H9 (cell line): ENCODE measurements around the gene ZFYVE27. TPM values are rescaled to one million over a fixed set of nuclear protein-coding genes. Genes with fewer than 3 reads are reported as not detected.

Experiments
- DNase-seq: peaks from one replicate; pipeline ENCODE4 v3.0.0-alpha.2; 2017
- H2AFZ ChIP-seq: one replicate; pipeline ENCODE4 v1.6.1; 2013; ENCODE audit warnings: mild to moderate bottlenecking, low read length, control low read depth, moderate library complexity
- H2AK5ac ChIP-seq: 2 replicates; pipeline ENCODE4 v1.6.1; 2013; ENCODE audit warnings: low read length, control low read depth, mixed read lengths; ENCODE audit not compliant: insufficient read length
- H2BK120ac ChIP-seq: one replicate; pipeline ENCODE4 v1.6.1; 2013; ENCODE audit warnings: low read depth, mild to moderate bottlenecking, low read length, control low read depth, inconsistent platforms; ENCODE audit not compliant: poor library complexity, severe bottlenecking
- H2BK12ac ChIP-seq: 2 replicates; pipeline ENCODE4 v1.6.1; 2013; ENCODE audit warnings: low read length, control low read depth, mixed read lengths, low read depth; ENCODE audit not compliant: insufficient read length
- H2BK15ac ChIP-seq: 2 replicates; pipeline ENCODE4 v1.6.1; 2013; ENCODE audit warnings: low read depth, low read length, control low read depth
- H2BK20ac ChIP-seq: one replicate; pipeline ENCODE4 v1.6.1; 2013; ENCODE audit warnings: low read depth, mild to moderate bottlenecking, low read length, control low read depth, inconsistent platforms; ENCODE audit not compliant: poor library complexity, severe bottlenecking
- H2BK5ac ChIP-seq: 2 replicates; pipeline ENCODE4 v1.6.1; 2013; ENCODE audit warnings: low read length, control low read depth, mixed read lengths; ENCODE audit not compliant: insufficient read length
- H3K14ac ChIP-seq: 2 replicates; pipeline ENCODE4 v1.6.1; 2013; ENCODE audit warnings: low read length, control low read depth; ENCODE audit not compliant: insufficient read depth
- H3K18ac ChIP-seq: 2 replicates; pipeline ENCODE4 v1.6.1; 2013; ENCODE audit warnings: low read depth, mild to moderate bottlenecking, mixed read lengths, low read length, control low read depth; ENCODE audit not compliant: insufficient read length
- H3K23ac ChIP-seq: 2 replicates; pipeline ENCODE4 v1.6.1; 2013; ENCODE audit warnings: low read length, control low read depth, mixed read lengths, low read depth; ENCODE audit not compliant: insufficient read length
- H3K23me2 ChIP-seq: 2 replicates; pipeline ENCODE4 v1.6.1; 2013; ENCODE audit warnings: low read depth, mild to moderate bottlenecking, mixed read lengths, low read length, control low read depth; ENCODE audit not compliant: insufficient read length, poor library complexity, severe bottlenecking
- H3K27ac ChIP-seq: 2 replicates; pipeline ENCODE4 v1.5.1; 2013; ENCODE audit warnings: low read length, control low read depth, mixed read lengths, low read depth; ENCODE audit not compliant: insufficient read length
- H3K27me3 ChIP-seq: 2 replicates; pipeline ENCODE4 v1.6.1; 2013; ENCODE audit warnings: low read length, control low read depth, inconsistent platforms; ENCODE audit not compliant: insufficient read depth
- H3K4ac ChIP-seq: 2 replicates; pipeline ENCODE4 v1.6.1; 2013; ENCODE audit warnings: low read depth, mild to moderate bottlenecking, control low read depth, inconsistent platforms, low read length, moderate library complexity
- H3K4me1 ChIP-seq: 2 replicates; pipeline ENCODE4 v1.6.1; 2013; ENCODE audit warnings: low read length, control low read depth, inconsistent platforms; ENCODE audit not compliant: insufficient read depth
- H3K4me2 ChIP-seq: 2 replicates; pipeline ENCODE4 v1.6.1; 2013; ENCODE audit warnings: low read length, control low read depth, mixed read lengths; ENCODE audit not compliant: insufficient read length, insufficient read depth
- H3K56ac ChIP-seq: 2 replicates; pipeline ENCODE4 v1.6.1; 2013; ENCODE audit warnings: low read depth, mild to moderate bottlenecking, mixed read lengths, low read length, control low read depth; ENCODE audit not compliant: insufficient read length
- H3K79me1 ChIP-seq: 2 replicates; pipeline ENCODE4 v1.6.1; 2013; ENCODE audit warnings: low read depth, mild to moderate bottlenecking, moderate library complexity, low read length, control low read depth, inconsistent platforms; ENCODE audit not compliant: insufficient read depth, poor library complexity, severe bottlenecking
- H3K79me2 ChIP-seq: 2 replicates; pipeline ENCODE4 v1.6.1; 2013; ENCODE audit warnings: low read length, control low read depth, inconsistent platforms; ENCODE audit not compliant: insufficient read depth
- H3K9ac ChIP-seq: 2 replicates; pipeline ENCODE4 v1.6.1; 2013; ENCODE audit warnings: low read length, control low read depth, mixed read lengths; ENCODE audit not compliant: insufficient read length; ENCODE audit errors: extremely low read depth
- H3K9me3 ChIP-seq: one replicate; pipeline ENCODE4 v1.6.1; 2013; ENCODE audit warnings: low read depth, low read length, inconsistent platforms; ENCODE audit not compliant: control insufficient read depth
- H3T11ph ChIP-seq: one replicate; pipeline ENCODE4 v1.6.1; 2013; ENCODE audit warnings: mild to moderate bottlenecking, low read length, control low read depth, inconsistent platforms
- H4K20me1 ChIP-seq: one replicate; pipeline ENCODE4 v1.6.1; 2013; ENCODE audit not compliant: control insufficient read depth, insufficient read length, insufficient read depth
- H4K5ac ChIP-seq: 2 replicates; pipeline ENCODE4 v1.6.1; 2013; ENCODE audit warnings: low read depth, mild to moderate bottlenecking, mixed read lengths, low read length, control low read depth; ENCODE audit not compliant: insufficient read length
- H4K8ac ChIP-seq: replicated peaks from 2 replicates; pipeline ENCODE4 v1.6.1; 2013; ENCODE audit warnings: low read length, control low read depth, mixed read lengths, low read depth; ENCODE audit not compliant: insufficient read length
- H4K91ac ChIP-seq: 2 replicates; pipeline ENCODE4 v1.6.1; 2013; ENCODE audit warnings: low read depth, mild to moderate bottlenecking, moderate library complexity, mixed read lengths, low read length, control low read depth; ENCODE audit not compliant: insufficient read length
- H3K27ac Mint-ChIP-seq, 3 experiments: 2 replicates in 2 of 3; 3 replicates in 1 of 3; pipeline ENCODE4 v1.8.0; 2020 to 2021; ENCODE audit warnings: mixed read lengths in 3 of 3, mild to moderate bottlenecking in 1 of 3, moderate library complexity in 1 of 3
- H3K27me3 Mint-ChIP-seq: 2 replicates; pipeline ENCODE4 v1.8.0; 2021; ENCODE audit warnings: low read depth, mild to moderate bottlenecking, moderate library complexity, mixed read lengths
- H3K36me3 Mint-ChIP-seq, 3 experiments: 2 replicates in 2 of 3; 3 replicates in 1 of 3; pipeline ENCODE4 v1.8.0; 2020 to 2021; ENCODE audit warnings: low read depth in 3 of 3, mixed read lengths in 3 of 3; ENCODE audit not compliant: insufficient read depth in 1 of 3
- H3K4me1 Mint-ChIP-seq, 2 experiments: 2 replicates each; pipeline ENCODE4 v1.8.0; 2020; ENCODE audit warnings: mixed read lengths in 2 of 2
- H3K4me3 Mint-ChIP-seq, 2 experiments: 2 replicates in 1 of 2; 3 replicates in 1 of 2; pipeline ENCODE4 v1.8.0; 2020 to 2021; ENCODE audit warnings: mild to moderate bottlenecking in 2 of 2, mixed read lengths in 2 of 2, moderate library complexity in 1 of 2
- H3K9me3 Mint-ChIP-seq, 2 experiments: 2 replicates in 1 of 2; 3 replicates in 1 of 2; pipeline ENCODE4 v1.8.0; 2020; ENCODE audit warnings: mild to moderate bottlenecking in 2 of 2, mixed read lengths in 2 of 2, moderate library complexity in 1 of 2
- WGBS: extraction: QIAGEN DNeasy Blood & Tissue Kit; methylation state at CpG from one replicate; pipeline ENCODE4 v1.1.7; 2013; ENCODE audit warnings: missing lambda C conversion rate, low lambda C conversion rate, mixed read lengths; ENCODE audit not compliant: insufficient read length; ENCODE audit errors: extremely low coverage; 5-methylcytosine and 5-hydroxymethylcytosine counted together
- total RNA-seq: library from RNA; stranded (reverse); gene quantifications from 2 replicates; pipeline ENCODE4 v1.2.1, GENCODE V29; 2021
- TF ChIP-seq, protein P1 (sequence below): fragments of 200-600 bp; sonication (generic); conservative IDR thresholded peaks from 3 replicates; pipeline ENCODE4 v1.8.0; 2021; ENCODE audit warnings: antibody characterized with exemption, mild to moderate bottlenecking

The ZFYVE27 gene
- total RNA-seq, 1 experiment from 2014 or later, result 33.2 TPM

DNA sequence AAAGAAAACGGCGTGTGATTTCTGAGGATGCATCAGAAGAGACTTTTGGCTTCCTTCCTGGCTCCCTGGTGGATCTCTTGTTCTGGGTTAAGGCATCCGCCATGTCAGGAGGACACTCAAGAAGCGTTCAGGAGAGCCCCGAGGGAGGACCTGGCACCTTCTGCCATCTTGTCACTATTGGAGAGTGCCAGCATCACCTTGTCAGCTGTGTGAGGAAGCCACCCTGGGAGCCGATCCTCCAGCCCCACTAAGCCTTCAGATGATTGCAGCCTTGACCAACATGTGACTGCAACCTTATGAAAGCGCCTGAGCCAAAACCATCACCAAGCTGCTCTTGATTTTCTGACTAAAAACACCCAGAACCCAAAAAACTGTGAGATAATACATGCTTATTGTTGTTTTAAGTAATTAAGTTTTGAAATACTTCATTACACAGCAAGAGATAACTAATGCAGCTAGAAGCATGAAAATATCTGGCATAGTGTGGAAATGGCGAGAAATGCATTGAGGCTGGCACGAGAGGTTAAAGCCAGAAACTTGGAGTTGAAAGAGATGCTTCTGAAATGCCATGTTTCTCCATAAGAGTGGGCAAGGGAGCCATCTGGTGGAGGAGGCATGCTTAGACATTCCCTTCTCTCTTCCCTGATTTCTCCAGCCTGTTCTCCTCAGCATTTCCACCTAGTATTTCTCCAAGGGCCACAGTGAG, 5.4 kb upstream of the ZFYVE27 start:
- Histone ChIP-seq H2BK12ac (no peak overlapping the region), H4K8ac (no peak overlapping the region), H2BK20ac (no peak overlapping the region), H3K56ac (no peak overlapping the region), H3K4ac (no peak overlapping the region), H2BK120ac (no peak overlapping the region), H3K4me2 (no peak overlapping the region), H2BK15ac (no peak overlapping the region), H4K20me1 (no peaks in the 10 kb centered on the region), H3K23ac (no peak overlapping the region), H3K18ac (no peak overlapping the region), H2BK5ac (no peak overlapping the region), H3K4me1 (no peaks in the 10 kb centered on the region; the same call in 1 of the 2 replicates), H2AK5ac (no peak overlapping the region), H3T11ph (no peak overlapping the region), H3K9me3 (peaks cover 4% of the 10 kb centered on the region), H3K23me2 (no peaks in the 10 kb centered on the region), H3K27me3 (peaks cover 16% of the 10 kb centered on the region; the same call in 1 of the 2 replicates), H3K79me1 (no peaks in the 10 kb centered on the region), H3K27ac (no peak overlapping the region), H2AFZ (no peak overlapping the region), H3K9ac (no peak overlapping the region), H3K14ac (no peak overlapping the region), H4K5ac (no peak overlapping the region), H3K79me2 (no peaks in the 10 kb centered on the region), H4K91ac (no peak overlapping the region)
- peaks cover 4 to 7% of the 10 kb centered on the region in 2 experiments for H3K4me1 Mint-ChIP-seq
- TF ChIP-seq, protein P1, sequence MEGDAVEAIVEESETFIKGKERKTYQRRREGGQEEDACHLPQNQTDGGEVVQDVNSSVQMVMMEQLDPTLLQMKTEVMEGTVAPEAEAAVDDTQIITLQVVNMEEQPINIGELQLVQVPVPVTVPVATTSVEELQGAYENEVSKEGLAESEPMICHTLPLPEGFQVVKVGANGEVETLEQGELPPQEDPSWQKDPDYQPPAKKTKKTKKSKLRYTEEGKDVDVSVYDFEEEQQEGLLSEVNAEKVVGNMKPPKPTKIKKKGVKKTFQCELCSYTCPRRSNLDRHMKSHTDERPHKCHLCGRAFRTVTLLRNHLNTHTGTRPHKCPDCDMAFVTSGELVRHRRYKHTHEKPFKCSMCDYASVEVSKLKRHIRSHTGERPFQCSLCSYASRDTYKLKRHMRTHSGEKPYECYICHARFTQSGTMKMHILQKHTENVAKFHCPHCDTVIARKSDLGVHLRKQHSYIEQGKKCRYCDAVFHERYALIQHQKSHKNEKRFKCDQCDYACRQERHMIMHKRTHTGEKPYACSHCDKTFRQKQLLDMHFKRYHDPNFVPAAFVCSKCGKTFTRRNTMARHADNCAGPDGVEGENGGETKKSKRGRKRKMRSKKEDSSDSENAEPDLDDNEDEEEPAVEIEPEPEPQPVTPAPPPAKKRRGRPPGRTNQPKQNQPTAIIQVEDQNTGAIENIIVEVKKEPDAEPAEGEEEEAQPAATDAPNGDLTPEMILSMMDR, result peak; percentile 90
- no peak overlapping the region for H3K4me3 Mint-ChIP-seq
- peaks cover 7 to 11% (median 8%) of the 10 kb centered on the region in 3 experiments; a peak in 6 of 7 replicates for H3K36me3 Mint-ChIP-seq
- no CpG with 5 or more reads among the region's 9 CpGs for WGBS
- peaks cover 11% of the 10 kb centered on the region in 2 experiments for H3K9me3 Mint-ChIP-seq
- H3K27ac Mint-ChIP-seq, result no peak overlapping the region
- H3K27me3 Mint-ChIP-seq, result peaks cover 30% of the 10 kb centered on the region
- peak; percentile 69 for DNase-seq
